ENCODE data around the gene ROGDI. TPM values are rescaled to one million over a fixed set of nuclear protein-coding genes. Genes with fewer than 3 reads are reported as not detected.

The ROGDI gene
- total RNA-seq, 1 donor from 2014 or later: 22.2 TPM

DNA sequence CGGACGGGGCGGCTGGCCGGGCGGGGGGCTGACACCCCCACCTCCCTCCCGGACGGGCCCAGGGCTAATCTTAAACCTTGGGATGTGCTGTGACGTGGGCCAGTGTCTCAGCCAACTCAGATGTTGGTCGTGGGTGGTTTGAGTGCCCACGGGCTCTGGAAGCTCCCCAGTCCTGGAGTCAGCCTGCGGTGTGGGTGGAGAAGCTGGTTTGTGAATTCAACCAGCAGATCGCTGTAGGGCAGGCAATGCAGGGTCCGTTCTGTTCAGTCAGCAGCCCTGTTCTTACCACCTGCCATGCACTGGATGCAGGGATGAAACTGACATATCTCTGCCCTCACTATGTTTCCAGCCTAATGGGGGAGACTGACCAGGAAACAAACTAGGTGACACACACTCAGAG lies 27.4 kb downstream of the ROGDI start:
- H3K36me3 Mint-ChIP-seq: no peaks in the 10 kb centered on the region
- no peaks in the 10 kb centered on the region for H3K4me1 ChIP-seq
- no peaks in the 10 kb centered on the region for H3K79me2 ChIP-seq (ENCODE audit: low read depth)
- H3K4me2 ChIP-seq: no peak overlapping the region
- DNase-seq (ENCODE audit: low spot score): no peak
- peaks cover 7% of the 10 kb centered on the region for H3K4me1 Mint-ChIP-seq
- no peaks in the 10 kb centered on the region for H3K9me3 ChIP-seq (ENCODE audit: low read depth)
- H3K4me3 ChIP-seq: no peak overlapping the region
- H3K27me3 ChIP-seq: no peaks in the 10 kb centered on the region
- no peak overlapping the region for H2AFZ ChIP-seq (replicated peaks)
- no peak overlapping the region for H3K9ac ChIP-seq
- no peak overlapping the region for H3K4me3 Mint-ChIP-seq
- no peaks in the 10 kb centered on the region for H3K9me3 Mint-ChIP-seq
- H4K20me1 ChIP-seq (ENCODE audit: low read depth): no peaks in the 10 kb centered on the region
- TF ChIP-seq EZH2phosphoT487 (IDR thresholded peaks at IDR 0.05) (no peak), EZH2 (IDR thresholded peaks at IDR 0.05) (no peak)
- TF ChIP-seq, protein P1, sequence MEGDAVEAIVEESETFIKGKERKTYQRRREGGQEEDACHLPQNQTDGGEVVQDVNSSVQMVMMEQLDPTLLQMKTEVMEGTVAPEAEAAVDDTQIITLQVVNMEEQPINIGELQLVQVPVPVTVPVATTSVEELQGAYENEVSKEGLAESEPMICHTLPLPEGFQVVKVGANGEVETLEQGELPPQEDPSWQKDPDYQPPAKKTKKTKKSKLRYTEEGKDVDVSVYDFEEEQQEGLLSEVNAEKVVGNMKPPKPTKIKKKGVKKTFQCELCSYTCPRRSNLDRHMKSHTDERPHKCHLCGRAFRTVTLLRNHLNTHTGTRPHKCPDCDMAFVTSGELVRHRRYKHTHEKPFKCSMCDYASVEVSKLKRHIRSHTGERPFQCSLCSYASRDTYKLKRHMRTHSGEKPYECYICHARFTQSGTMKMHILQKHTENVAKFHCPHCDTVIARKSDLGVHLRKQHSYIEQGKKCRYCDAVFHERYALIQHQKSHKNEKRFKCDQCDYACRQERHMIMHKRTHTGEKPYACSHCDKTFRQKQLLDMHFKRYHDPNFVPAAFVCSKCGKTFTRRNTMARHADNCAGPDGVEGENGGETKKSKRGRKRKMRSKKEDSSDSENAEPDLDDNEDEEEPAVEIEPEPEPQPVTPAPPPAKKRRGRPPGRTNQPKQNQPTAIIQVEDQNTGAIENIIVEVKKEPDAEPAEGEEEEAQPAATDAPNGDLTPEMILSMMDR (IDR thresholded peaks at IDR 0.05): no peak
- peaks cover 5% of the 10 kb centered on the region for H3K27me3 Mint-ChIP-seq (ENCODE audit: insufficient read depth, low read depth)
- H3F3A ChIP-seq (ENCODE audit: low read depth): peaks cover 4% of the 10 kb centered on the region
- H3K27ac ChIP-seq: no peak overlapping the region
- H3K36me3 ChIP-seq: no peaks in the 10 kb centered on the region
- no peak overlapping the region for H3K27ac Mint-ChIP-seq

DNA sequence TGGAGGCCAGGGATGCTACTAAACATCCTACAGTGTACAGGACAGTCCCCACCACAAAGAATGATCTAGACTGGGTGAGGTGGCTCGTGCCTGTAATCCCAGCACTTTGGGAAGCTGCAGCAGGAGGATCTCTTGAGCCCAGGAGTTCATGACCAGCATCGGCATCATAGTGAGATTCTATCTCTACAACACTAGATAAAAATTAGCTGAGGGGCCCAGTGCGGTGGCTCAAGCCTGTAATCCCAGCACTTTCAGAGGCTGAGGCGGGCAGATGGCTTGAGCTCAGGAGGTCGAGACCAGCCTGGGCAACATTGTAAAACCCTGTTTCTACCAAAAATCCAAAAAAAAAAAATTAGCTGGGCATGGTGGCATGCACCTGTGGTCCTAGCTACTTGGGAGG lies 30.1 kb downstream of the ROGDI start:
- DNase-seq (ENCODE audit: low spot score): no peak
- H3K27ac Mint-ChIP-seq: no peak overlapping the region
- H3K4me2 ChIP-seq: no peak overlapping the region

DNA sequence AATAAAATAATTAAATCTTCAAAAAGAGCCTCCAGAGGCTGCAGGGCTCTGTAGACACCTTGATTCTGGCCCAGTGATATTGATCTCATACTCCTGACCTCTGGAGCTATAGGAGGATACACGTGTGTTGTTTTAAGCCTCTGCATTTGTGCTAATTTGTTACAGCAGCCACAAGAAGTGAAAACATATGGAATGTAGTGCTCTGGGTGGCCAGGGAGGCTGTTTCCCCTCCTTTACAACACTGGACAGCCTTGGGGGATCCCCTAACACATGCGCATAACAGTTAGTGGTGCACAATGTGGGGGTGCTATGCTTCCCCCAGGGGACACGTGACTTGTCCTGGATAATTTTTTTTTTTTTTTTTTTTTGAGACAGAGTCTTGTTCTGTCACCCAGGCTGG lies 30.8 kb downstream of the ROGDI start:
- Histone ChIP-seq H3K9me3 (ENCODE audit: low read depth) (no peaks in the 10 kb centered on the region), H3K27ac (no peak overlapping the region), H3K36me3 (no peaks in the 10 kb centered on the region), H3K4me2 (no peak overlapping the region), H3K4me1 (no peaks in the 10 kb centered on the region), H3K27me3 (no peaks in the 10 kb centered on the region), H3F3A (ENCODE audit: low read depth) (peaks cover 24% of the 10 kb centered on the region), H2AFZ (replicated peaks) (no peak overlapping the region), H4K20me1 (ENCODE audit: low read depth) (no peaks in the 10 kb centered on the region), H3K4me3 (no peak overlapping the region), H3K79me2 (ENCODE audit: low read depth) (peaks cover 2% of the 10 kb centered on the region), H3K9ac (no peak overlapping the region)
- Mint-ChIP-seq H3K36me3 (no peaks in the 10 kb centered on the region), H3K27ac (no peak overlapping the region), H3K4me1 (peaks cover 22% of the 10 kb centered on the region), H3K9me3 (no peaks in the 10 kb centered on the region), H3K27me3 (ENCODE audit: insufficient read depth, low read depth) (peaks cover 5% of the 10 kb centered on the region), H3K4me3 (no peak overlapping the region)
- no peak for DNase-seq (ENCODE audit: low spot score)
- TF ChIP-seq EZH2phosphoT487 (IDR thresholded peaks at IDR 0.05) (no peak), EZH2 (IDR thresholded peaks at IDR 0.05) (no peak)
- TF ChIP-seq, protein P1 (IDR thresholded peaks at IDR 0.05): no peak

More for the DNA sequence above, 30.1 kb downstream of the ROGDI start:
- no peak overlapping the region for H3K4me3 Mint-ChIP-seq
- H3K9me3 Mint-ChIP-seq: no peaks in the 10 kb centered on the region
- no peak overlapping the region for H3K27ac ChIP-seq
- H3K27me3 Mint-ChIP-seq (ENCODE audit: insufficient read depth, low read depth): peaks cover 5% of the 10 kb centered on the region
- no peak overlapping the region for H2AFZ ChIP-seq (replicated peaks)
- no peaks in the 10 kb centered on the region for H4K20me1 ChIP-seq (ENCODE audit: low read depth)
- H3K4me1 ChIP-seq: no peaks in the 10 kb centered on the region
- H3K9ac ChIP-seq: no peak overlapping the region
- no peaks in the 10 kb centered on the region for H3K27me3 ChIP-seq
- H3K4me3 ChIP-seq: no peak overlapping the region
- peaks cover 21% of the 10 kb centered on the region for H3F3A ChIP-seq (ENCODE audit: low read depth)
- H3K9me3 ChIP-seq (ENCODE audit: low read depth): no peaks in the 10 kb centered on the region
- no peaks in the 10 kb centered on the region for H3K36me3 ChIP-seq
- TF ChIP-seq EZH2phosphoT487 (IDR thresholded peaks at IDR 0.05) (no peak), EZH2 (IDR thresholded peaks at IDR 0.05) (no peak)
- TF ChIP-seq, protein P1 (IDR thresholded peaks at IDR 0.05): no peak
- no peaks in the 10 kb centered on the region for H3K36me3 Mint-ChIP-seq
- H3K4me1 Mint-ChIP-seq: peaks cover 22% of the 10 kb centered on the region
- H3K79me2 ChIP-seq (ENCODE audit: low read depth): no peaks in the 10 kb centered on the region
